Hematopoietic multipotent progenitor cell treated with erythropoietin and hydrocortisone succinate and interleukin-3 and kit ligand, for 17 days (in vitro differentiated cells): ENCODE results near the gene ETAA1.
A peak's percentile ranks its signal among the peaks of the same experiment; 100 is the strongest.

Experiments
- DNase-seq: peaks from one replicate; pipeline ENCODE4 v3.0.0-alpha.2; 2015; ENCODE audit warnings: low spot score

Gene ETAA1

DNA sequence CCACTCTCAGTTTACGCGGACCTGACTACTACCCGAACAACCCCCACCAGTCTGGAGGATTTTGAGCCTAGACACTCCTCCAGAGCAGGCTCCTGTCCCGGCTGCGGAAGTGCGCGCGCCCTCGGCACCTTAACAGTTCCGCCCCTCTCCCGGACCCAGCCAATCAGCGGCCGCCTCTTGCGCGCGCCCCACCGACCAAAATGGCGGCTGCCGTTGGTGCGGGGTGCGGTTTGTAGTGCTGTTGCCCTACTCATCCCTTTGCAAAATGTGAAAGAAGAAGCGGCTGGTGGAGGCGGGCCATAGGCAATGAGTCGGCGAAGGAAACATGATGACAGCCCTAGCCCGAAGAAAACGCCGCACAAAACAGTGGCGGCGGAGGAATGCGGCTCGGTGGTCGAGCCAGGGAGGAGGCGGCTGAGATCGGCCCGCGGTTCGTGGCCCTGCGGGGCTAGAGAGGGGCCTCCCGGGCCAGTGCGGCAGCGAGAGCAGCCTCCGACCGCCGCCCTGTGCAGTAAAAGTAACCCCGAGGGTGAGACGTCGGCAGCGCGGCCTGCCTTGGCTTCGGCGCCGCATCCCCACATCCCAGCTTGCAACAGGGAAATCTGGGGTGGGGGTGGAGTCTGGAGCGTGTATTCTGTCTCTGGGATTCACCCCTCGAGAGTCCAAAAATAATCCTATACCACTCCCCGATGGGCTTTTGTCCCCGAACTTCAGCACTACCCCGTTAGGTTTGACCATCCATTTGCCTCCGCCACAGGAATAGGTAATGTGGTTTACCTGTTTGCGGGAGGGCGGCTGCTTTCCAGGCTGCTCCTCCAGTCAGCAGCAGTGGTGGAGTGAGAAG is at the start of gene ETAA1:
ETAA1 (plus strand) TSS at position 191 of the 844 bp plus-strand sequence; CDS start at position 307, 116 bp downstream.
- peak; percentile 83 for DNase-seq

DNA sequence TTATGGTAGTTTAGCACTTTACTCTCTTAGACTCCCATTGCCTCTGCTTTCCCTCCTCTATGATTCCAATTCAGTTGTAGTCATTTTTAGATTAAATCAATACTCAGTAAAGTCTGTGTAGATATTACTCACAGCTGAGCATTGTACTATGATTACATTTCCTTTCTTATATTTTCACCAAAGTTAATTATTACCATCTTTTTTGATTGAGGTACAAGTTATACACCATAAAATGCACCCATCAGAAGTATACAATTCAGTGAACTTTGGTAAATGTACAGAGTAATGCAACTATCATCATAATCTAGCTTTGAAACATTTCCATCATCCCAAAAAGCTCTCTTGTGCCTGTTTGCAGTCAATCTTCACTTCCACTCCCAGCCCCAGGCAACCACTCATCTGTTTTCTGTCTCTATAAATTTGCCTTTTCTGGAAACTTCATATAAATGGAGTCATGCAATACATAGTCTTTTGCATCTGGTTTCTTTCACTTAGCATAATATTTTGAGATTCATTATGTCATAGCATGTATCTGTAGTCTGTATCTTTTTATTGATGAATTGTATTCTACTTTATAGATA is 30.2 kb upstream of the ETAA1 start:
- no peak for DNase-seq

DNA sequence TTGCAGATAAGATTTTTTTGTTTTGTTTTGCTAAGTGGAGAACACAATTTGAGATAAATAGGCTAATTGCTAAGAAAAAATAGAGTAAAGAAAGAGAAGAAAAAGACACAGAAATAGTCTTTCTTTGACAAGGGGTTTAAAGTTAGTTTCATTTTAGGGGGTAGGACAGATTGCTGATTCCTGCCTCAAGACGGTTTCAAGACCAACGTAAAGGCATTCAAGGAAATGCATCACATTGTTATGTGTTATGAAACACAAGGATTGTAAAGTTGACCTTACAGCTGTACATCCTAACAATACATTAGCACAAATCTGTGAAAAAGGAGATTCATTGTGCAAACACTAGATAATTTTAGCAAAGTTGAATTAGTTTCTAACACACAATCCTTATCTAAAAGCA is 22.7 kb upstream of the ETAA1 start:
- DNase-seq: no peak

DNA sequence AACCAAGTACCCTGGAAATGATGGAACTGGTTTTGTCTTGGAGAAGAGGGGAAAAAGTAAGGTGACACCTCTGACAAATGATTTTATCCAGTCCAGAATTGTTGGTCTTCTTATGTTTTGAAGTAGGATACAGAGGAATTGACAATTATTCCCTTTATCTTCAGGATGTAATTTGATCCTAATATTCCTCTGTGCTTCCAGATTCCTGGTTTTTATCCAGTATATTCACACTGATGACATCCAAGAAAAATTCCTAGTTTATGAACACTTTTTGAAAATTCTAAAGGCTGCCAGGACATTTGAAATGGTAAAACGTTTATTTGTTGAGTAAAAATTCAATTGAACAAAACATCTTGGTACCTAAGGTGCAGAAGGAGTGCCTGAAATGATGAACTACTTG is 22.2 kb upstream of the ETAA1 start:
- DNase-seq: no peak

DNA sequence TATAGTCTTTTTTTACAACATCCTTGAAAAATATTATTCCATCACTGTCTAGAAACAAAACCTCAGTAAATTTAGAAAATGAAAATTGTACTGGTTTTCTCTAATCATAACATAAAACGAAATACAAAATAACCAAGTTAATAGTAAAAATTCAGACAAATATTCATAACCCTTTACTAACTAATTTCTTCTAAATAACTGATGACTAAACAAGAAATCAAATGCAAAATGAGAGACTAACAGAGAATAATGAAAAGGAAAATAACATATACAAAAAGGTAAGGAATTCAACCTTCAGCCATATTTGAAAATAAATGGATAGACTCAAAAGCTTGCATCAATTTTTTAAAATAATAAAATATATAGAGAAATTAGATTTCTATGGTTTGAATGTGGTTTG is 18.6 kb upstream of the ETAA1 start:
- DNase-seq: no peak

DNA sequence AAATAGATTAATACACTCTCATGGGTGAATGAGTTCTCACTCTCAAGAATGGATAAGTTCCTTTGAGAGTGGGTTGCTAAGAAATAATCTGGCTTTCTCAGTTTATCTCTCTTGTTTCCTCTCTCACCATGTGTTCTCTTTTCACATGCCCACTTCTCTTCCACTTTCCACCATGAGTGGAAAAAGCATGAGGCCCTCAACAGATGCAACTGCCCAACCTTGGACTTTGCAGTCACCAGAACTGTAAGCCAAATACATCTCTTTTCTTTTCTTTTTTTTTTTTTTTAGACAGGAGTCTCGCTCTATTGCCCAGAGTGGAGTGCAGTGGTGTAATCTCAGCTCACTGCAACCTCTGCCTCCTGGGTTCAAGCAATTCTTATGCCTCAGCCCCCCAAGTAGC is 18.1 kb upstream of the ETAA1 start:
- no peak for DNase-seq

DNA sequence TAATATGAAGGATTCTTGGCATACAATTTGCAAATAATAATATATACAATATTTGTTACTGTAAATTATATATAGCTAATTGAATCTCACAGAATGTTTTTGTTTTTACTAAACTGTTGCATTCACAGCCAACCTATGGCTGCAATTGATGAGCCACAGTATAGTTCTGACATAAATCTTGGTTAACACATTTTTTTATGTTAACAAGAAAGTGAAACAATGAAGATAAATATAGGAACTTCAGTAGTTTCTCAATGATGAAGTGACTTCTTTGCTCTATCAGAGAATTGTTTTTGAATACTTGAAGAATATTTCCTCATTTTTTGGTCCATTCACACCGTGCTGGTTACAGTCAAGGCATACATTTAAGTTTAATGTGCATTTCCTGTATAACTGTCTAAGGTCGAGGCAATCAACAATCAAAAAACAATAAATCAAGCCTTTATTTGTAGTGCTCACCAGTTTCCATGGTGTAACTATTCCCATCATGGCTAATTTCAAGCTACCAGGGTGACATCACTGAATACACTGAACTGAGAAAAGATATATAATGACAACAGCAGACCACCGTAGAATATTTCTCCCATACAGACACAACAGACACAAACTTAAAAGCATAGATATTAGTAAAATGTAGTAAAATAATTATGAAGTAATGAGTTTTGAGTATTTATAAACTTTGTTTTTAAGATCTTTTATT is 12.9 kb upstream of the ETAA1 start:
- no peak for DNase-seq

DNA sequence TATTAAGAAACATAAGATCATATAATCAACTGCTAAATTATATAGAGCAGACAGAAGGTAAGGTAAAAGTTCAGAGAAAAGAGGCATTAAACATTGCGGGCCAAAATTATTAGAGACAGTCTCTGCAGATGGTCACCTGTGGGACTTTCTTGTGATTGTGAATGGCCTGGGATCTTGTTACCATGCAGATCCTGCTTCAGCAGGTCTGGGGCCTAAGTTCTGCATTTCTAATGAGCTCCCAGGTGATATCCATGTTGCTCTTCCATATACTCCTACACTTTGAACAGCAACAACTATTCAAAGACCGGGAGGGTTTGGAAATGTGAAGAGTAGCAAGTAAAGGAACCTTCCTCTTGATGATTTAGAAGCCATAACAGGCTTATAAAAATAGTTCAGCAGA is 8.5 kb upstream of the ETAA1 start:
- DNase-seq: no peak

DNA sequence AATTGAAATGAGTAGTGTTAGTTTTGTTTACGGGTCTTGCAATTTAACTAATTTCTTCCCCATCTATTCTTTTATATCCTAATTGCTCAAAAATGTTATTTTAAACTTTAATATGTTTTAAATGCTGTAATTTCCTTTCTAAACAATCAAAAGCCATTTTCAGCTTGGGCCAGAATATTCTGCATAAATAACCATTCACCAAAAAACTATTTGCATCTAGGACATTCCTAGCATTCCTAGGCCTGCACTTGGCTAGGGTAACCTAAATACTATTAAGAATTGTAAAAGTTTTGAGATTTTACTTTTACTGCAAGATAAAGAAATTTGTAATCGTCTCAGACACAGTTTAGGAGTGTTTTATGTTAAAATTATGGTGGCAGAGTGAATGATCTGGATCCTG is 7.8 kb upstream of the ETAA1 start:
- DNase-seq: no peak

DNA sequence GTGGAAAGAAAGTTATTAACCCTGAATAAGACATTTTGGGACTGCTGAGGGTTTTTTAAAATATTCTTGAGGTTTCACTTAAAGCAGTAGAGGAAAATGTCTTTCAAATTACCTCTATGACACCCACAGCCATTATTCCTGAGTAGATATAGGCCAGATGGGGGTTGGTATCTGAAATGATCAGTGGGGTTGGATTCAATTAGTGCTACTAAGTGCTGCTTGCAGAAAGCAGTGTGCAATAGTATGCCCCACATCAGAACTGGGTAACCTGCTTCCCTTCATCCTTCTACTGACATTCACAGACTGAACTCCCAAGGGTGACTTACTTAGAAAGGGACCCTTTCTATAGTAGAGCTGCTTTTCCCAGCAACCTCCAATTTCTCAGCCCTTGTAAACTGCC is 7.3 kb upstream of the ETAA1 start:
- DNase-seq: no peak

DNA sequence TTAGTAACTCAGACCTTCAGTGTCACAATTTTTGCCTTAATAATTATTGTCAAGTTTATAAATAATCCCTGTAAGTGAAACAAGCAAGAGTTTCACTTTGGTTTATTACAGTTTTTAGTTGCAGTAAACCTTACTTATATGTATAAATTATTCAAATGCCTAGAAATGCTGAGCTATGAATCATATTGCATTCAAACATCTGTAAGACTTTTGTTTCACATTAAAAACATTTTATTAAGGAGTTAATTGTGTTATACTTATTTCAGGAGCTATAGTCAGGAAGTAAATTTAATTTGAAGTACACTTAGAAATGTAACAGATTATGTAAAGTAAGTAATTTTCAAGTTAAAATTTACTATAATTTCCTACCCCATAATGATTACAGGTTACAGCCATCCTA is 3.9 kb upstream of the ETAA1 start:
- DNase-seq: no peak

DNA sequence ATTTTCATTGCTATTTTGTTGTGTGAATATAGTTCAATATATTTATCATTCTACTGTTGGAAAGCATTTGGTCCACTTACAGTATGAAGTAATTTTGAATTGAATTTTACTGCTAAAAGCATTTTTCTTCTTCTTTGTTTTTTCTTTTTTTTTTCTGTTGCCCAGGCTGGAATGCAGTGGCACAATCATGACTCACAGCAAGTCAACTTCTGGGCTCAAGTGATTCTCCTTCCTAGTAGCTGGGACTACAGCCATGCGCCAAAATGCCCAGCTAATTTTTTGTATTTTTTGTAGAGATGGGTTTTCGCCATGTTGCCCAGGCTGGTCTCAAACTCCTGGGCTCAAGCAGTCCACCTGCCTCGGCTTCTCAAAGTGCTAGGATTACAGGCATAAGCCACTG is 2.4 kb upstream of the ETAA1 start:
- no peak for DNase-seq

DNA sequence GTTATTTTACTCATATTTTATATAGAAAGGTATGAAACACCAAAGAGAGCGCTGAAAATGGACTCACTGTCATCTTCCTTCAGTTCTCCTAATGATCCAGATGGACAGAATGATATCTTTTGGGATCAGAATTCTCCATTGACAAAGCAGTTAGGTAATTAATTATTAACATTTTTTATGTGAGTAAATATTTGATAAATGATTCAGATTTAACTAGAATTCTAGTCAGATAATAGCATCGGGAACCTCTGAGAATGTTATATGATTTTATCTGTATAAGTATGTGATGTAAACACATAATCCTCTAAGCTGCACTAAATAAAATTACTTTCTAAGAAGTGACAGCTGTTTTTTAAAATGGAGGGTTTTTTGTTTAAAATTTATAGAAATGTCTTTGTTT is 2.0 kb downstream of the ETAA1 start:
- DNase-seq: no peak

DNA sequence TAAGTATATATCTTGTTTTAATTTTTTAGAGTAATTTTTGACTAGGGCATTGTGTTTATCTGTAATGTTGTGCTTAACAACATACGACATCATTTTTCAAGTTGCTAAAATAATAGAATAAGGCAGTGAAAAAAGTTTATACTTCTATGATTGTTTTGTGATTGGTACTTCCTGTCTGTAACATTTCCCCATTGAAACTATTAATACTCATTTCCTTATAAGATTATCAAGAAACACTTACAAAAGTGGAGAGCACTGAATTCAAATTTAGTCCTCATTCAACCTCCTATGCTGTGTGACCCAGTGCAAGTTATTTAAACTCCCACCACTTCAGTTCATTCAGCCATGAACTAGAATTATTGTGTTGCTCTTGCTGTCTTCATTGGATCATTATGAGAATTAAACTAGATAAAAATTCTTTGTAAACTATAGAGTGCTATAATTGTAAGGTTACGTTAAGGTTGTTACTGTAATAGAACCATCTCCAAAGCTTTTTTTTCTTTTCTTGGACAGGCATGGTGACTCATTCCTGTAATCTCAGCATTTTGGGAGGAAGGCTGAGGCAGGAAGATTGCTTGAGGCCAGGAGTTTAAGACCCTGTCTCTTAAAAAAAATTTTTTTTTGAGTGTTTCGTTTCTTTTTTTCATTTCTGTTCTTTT is 2.8 kb downstream of the ETAA1 start:
- DNase-seq: no peak

DNA sequence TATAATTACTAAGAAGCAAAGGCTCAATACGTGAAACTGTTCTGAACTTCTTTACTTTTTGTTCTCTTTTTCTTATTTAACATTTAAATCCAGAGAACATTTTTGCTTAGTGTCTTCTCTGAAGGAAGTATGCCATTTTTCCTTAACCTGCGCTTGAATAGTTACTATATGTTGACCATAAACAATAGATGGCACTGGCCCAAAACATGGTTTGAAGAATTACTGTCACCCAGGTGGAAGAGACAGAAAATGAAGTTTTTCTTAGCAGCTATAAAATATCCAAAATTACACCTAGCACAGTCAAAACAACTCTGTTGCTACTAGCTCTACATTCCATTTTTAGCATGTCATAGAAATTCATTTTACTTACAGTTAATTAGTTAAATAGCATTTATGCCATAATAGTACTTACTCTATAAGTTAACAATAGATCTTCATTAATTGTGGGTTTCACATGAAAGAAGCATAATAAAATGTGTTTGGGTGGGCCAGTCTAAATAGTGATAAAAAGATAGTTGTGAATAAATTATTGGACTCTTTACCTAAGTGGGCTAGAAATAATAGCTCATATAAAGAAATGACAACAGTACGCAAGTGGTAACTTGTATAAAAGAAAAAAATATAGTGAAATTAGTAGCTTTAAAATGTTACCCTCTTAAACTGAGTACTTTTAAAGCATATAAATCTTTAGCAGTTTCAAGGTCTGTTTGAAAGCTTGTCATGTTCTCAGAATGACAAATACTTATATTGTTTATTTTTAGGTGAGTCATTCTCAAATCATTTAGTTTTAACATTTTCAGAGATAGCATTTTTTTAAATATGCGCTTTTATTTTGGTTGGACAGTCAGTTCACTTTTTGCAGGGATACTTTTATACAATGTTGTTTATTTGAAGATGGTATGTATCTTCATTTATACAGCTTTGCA is 3.7 kb downstream of the ETAA1 start:
- no peak for DNase-seq

DNA sequence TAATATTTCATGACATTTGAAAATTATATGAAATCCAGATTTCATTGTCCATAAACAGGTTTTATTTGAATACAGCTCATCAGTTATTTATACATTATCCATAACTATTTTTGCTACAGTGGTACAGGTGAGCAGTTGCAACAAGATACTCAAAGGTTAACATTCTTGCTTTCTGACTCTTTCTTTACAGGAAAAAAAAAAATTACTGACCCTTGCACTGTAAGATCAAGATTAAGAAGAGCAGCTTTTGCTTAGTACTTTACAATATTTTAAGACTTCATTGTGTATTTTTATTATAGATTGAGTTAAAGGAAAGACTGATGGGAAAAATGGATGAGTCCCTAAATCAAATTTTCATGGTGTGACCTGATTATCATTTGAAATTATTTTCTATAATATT is 11.2 kb downstream of the ETAA1 start:
- no peak for DNase-seq

DNA sequence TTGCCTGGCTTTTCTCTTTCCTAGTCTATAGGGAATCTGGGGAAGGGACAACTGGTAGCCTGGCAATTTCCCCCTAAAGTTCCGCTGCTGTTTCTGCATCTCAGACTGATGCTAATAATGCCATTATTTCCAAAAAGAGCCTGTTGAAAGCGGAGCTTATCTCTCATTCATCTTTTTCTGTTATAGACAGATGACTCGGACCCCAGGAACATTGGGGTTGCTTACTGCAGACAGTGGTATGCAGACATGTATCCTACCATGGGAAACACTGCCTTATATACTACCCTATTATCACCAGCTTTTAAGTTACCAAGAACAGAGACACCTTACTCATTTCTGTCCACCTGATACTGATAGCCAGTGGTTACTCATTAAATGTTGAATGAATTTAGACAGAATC is 15.3 kb downstream of the ETAA1 start:
- no peak for DNase-seq

DNA sequence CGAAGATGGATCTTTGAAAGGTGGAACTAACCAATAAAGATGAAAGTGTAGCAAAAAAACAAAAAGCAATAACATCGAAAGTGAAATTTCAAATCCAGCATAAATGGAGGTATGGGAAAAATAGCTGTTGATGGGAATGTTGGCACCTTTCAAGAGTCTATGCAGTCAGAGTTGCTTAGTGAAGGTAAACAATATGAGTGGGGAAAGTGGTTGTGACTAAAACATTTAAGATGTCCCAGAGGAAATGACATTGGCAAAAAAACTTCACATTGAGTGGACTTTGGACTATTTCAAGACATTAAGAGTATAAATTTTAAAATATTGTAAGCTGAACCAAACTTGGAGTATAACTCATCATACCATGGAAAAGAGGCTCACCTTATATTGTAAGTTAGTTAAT is 17.7 kb downstream of the ETAA1 start:
- no peak for DNase-seq

DNA sequence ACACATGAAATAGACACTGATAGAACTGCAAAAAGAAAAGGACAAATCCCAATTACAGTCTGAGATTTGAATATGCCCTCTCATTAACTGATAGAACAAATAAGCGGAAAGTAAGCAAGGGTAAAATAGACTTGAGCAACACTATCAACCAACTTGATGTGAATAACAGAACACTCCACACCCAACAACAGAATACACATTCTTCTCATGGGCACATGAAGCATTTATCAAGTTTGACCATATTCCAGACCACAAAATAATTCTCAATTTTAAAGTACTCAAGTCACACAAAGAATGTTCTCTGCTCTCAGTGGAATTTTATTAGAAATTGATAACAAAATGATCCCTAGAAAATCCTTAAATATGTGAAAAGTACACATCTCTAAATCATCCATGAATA is 19.0 kb downstream of the ETAA1 start:
- no peak for DNase-seq

DNA sequence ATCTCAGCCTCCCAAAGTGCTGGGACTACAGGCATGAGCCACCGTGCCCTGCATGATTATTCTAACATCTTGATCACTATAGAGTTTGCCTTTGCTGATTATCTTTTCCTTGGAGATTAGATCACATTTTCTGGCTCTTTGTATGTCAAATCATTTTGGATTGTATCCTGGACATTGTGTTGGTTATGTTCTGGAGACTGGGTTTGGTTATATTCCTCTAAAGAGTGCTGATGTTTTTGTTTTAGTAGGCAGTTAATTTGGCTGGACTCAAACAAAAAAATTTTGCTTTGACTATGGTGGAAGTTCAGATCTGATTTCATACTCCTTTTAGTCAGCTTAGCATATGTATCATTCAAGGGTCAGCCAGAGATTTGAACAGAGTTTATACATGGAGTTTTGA is 26.4 kb downstream of the ETAA1 start:
- no peak for DNase-seq

DNA sequence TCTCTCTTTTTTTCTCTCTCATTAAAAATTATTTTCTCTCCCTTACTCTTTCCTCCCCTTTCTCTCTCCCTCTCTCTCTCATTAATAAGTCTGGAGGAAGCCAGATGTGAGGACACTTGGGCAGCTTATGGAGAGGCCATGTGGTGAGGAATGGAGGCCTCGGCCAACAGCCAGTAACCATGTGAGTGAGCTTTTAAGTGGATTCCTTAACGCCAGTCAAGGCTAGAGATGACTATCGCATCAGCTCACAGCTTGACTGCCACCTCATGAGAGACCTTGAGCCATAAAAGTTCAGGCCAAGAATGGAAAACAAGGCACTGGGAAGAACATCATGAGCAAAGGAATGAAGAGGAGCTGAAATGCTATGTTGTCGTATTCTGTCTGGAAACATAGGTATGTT is 39.1 kb downstream of the ETAA1 start:
- no peak for DNase-seq

DNA sequence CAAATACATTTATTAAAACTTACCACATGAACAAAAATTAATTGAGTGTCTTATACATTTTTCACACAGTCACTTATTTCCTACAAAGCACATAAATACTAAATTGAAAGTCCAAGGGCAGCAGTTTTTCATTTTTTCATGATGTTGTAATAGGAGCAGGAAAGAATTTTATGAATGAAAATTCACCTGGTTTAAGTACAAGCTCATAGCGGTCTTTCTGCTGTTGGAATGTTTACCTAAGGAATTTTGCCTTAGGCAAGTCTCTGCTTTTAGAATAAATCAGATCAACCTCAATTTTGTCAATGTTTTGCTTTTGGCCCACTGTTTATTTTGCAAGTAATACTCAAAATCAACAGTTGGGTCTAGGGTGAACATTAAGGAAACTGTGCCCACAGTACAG is 40.0 kb downstream of the ETAA1 start:
- no peak for DNase-seq
